Lower leg skin (tissue), 4 donors: Measurements from ENCODE around the gene TPRX1. TPM values are rescaled to one million over a fixed set of nuclear protein-coding genes. Genes with fewer than 3 reads are reported as not detected.

ENCODE experiments used
- DNase-seq, 2 donors: peaks; one replicate each; pipeline ENCODE4 v3.0.0-alpha.2; 2019; ENCODE audit warnings: low spot score in 2 of 2
- H3K4me3 ChIP-seq: fragments of 200-600 bp; sonication (generic); 2 replicates; pipeline ENCODE4 v1.5.1; 2017; ENCODE audit warnings: mild to moderate bottlenecking, low read depth; ENCODE audit not compliant: poor library complexity, severe bottlenecking
- POLR2A ChIP-seq, 2 donors: fragments of 450-650 bp; IDR thresholded peaks; one replicate each; pipeline ENCODE4 v1.6.1; 2016 to 2017; ENCODE audit warnings: antibody characterized with exemption in 2 of 2, mild to moderate bottlenecking in 1 of 2, moderate library complexity in 1 of 2
- WGBS, 2 donors: methylation state at CpG; one replicate each; pipeline ENCODE4 v1.1.5; 2018; 5-methylcytosine and 5-hydroxymethylcytosine counted together
- intact Hi-C: fragments of 100-400 bp; cut with DNase I; formaldehyde crosslinking; loops from one replicate; pipeline ENCODE4 v1.15.0; 2023; ENCODE audit warnings: low total_unique reads
- total RNA-seq, 4 donors: library from RNA; depleted of rRNA; stranded (reverse); fragments of >200 nt; gene quantifications; one replicate each; pipeline ENCODE4 v1.1.0, GENCODE V29; 2016
- TF ChIP-seq, protein P1 (sequence below), 3 donors: fragments of 450-650 bp; IDR thresholded peaks; one replicate each; pipeline ENCODE4 v1.5.1; 2016; ENCODE audit warnings: antibody characterized with exemption in 3 of 3, mild to moderate bottlenecking in 3 of 3, moderate library complexity in 2 of 3

Gene TPRX1
- total RNA-seq, 4 donors from 2014 or later, result not detected

DNA sequence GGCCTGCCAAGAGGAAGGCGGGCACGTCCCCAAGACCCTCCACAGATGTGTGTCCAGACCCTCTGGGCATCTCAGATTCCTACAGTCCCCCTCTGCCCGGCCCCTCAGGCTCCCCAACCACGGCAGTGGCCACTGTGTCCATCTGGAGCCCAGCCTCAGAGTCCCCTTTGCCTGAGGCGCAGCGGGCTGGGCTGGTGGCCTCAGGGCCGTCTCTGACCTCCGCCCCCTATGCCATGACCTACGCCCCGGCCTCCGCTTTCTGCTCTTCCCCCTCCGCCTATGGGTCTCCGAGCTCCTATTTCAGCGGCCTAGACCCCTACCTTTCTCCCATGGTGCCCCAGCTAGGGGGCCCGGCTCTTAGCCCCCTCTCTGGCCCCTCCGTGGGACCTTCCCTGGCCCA, 35.1 kb upstream of the TPRX1 start:
- H3K4me3 ChIP-seq, result no peak overlapping the region
- intact Hi-C loops, result no loop called here
- TF ChIP-seq, protein P1, sequence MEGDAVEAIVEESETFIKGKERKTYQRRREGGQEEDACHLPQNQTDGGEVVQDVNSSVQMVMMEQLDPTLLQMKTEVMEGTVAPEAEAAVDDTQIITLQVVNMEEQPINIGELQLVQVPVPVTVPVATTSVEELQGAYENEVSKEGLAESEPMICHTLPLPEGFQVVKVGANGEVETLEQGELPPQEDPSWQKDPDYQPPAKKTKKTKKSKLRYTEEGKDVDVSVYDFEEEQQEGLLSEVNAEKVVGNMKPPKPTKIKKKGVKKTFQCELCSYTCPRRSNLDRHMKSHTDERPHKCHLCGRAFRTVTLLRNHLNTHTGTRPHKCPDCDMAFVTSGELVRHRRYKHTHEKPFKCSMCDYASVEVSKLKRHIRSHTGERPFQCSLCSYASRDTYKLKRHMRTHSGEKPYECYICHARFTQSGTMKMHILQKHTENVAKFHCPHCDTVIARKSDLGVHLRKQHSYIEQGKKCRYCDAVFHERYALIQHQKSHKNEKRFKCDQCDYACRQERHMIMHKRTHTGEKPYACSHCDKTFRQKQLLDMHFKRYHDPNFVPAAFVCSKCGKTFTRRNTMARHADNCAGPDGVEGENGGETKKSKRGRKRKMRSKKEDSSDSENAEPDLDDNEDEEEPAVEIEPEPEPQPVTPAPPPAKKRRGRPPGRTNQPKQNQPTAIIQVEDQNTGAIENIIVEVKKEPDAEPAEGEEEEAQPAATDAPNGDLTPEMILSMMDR (IDR thresholded peaks at IDR 0.05), result no peak
- no peak for TF ChIP-seq POLR2A (IDR thresholded peaks at IDR 0.05)
- no peak for DNase-seq
- 59 to 65% methylated on average over 16 of the region's 16 CpGs for WGBS, 2 donors

DNA sequence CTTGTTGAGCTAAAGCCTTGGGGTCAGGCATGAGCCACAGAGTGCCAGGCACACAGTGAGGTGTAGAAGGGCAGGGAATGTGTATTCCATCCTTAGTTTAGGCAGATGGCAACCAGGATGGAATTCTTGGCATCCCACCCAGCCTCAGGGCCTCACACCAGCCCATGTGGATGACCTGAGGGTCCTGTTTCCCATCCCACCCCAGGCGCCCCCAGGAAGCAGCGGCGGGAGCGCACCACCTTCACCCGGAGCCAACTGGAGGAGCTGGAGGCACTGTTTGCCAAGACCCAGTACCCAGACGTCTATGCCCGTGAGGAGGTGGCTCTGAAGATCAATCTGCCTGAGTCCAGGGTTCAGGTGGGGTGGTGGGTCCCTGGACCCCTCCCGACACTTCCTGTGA, 31.7 kb upstream of the TPRX1 start:
- 60 to 77% methylated on average over 8 of the region's 8 CpGs for WGBS, 2 donors
- TF ChIP-seq, protein P1 (IDR thresholded peaks at IDR 0.05), result no peak
- TF ChIP-seq POLR2A (IDR thresholded peaks at IDR 0.05), result no peak
- no peak for DNase-seq
- no peak overlapping the region for H3K4me3 ChIP-seq
- intact Hi-C loops, result no loop called here

DNA sequence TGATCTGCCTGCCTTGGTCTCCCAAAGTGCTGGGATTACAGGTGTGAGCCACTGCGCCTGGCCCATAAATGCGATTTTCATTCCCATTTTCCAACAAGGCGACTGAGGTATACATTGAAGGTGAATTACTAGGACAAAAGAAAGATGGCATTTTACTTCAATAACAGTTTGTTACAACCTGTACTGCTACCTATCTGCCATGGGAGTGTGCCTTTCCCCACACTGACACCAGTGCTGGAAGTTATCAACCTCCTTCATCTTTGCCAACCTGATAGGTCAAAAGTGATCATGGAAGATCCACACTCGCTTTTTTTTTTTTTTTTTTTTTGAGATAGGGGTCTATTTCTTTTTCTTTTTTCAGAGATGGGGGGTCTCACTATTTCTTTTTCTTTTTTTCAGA, 28.4 kb upstream of the TPRX1 start:
- intact Hi-C loops, result no loop called here
- no peak overlapping the region for H3K4me3 ChIP-seq
- TF ChIP-seq, protein P1 (IDR thresholded peaks at IDR 0.05), result no peak
- TF ChIP-seq POLR2A (IDR thresholded peaks at IDR 0.05), result no peak
- no peak for DNase-seq
- WGBS, 2 donors, result 64 to 96% methylated on average over 4 of the region's 4 CpGs

DNA sequence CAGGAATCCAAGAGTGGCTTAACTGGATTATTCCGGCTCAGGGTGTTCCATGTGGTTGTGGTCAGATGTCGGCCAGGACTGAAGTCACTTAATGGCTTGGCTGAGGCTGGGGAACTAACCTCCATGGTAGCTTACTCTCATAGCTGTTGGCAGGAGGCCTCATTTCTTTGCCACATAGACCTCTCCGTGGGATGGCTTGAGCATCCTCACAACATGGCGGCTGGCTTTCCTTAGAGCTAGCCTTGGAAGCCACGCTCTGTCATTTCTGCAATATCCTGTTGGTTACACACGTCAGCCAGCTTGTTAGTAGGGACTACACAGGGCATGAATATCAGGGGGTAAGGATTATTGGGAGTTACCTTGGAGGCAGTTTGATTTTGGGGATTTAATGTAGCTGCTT, 22.4 kb upstream of the TPRX1 start:
- intact Hi-C loops, result no loop called here
- no peak for TF ChIP-seq POLR2A (IDR thresholded peaks at IDR 0.05)
- TF ChIP-seq, protein P1 (IDR thresholded peaks at IDR 0.05), result no peak
- 79 to 84% methylated on average over 6 of the region's 6 CpGs for WGBS, 2 donors
- no peak overlapping the region for H3K4me3 ChIP-seq
- no peak for DNase-seq

DNA sequence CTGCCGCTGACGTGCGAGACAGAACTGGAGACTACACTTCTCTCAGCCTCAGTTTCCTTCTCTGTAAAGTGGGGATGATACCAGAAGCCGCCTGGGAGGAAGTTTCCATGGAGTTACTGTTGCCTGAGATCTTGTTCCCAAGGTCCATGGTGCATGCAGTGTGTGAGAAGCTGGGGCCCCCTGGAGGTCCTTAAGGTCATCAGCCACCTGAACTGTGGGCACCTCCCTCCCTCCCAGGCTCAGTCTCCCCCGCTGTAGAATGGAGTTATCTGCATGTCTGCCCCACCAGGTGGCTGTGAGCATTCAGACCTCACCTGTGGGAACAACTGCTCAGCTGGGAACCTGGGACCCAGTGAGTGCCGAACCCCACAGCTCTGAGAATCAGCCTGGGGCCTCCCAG, 20.0 kb upstream of the TPRX1 start:
- intact Hi-C loops, result no loop called here
- TF ChIP-seq, protein P1 (IDR thresholded peaks at IDR 0.05), result no peak
- TF ChIP-seq POLR2A (IDR thresholded peaks at IDR 0.05), result no peak
- H3K4me3 ChIP-seq, result no peak overlapping the region
- WGBS, 2 donors, result 88 to 93% methylated on average over 6 of the region's 6 CpGs
- no peak for DNase-seq

DNA sequence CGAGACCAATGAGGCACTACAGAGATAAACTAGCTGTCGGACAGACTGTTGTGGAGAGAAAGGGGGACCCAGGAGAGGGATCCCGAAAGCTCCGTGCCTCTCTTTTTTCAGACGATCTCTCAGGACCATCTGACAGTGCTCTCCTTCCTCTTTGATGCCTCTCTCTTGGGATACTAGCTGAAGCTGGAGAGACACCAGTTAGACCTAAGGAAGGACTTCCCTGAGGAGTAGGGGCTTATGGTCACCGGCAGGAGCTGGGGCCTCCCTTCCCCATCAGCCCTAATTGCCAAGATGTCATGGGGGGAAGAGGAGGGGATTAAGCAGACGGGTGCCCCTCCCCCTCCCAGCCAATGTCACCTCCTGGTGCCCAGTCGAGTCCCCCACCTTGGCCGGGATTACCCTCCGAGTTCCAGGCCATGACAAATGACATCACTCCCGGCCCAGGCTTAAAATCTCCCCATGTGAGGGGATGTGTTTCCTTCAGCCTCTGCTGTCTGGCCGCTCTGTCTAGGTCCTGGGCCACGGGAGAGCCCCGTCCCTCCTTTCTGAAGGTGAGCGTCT, 17.2 kb upstream of the TPRX1 start, which contains the start of gene CRX:
Gene CRX (plus strand): TSS at position 478 of the 561 bp plus-strand sequence. CDS start 12,507 bp downstream, outside the sequence.
- H3K4me3 ChIP-seq, result no peak within 1 kb of the TSS
- no peak for DNase-seq
- 47 to 55% methylated on average over 13 to 15 of the region's 15 CpGs for WGBS, 2 donors
- TF ChIP-seq POLR2A (IDR thresholded peaks at IDR 0.05), result no peak
- TF ChIP-seq, protein P1 (IDR thresholded peaks at IDR 0.05), result no peak
- intact Hi-C loops, result no loop called here
